Chondrocyte (in vitro differentiated cells): ENCODE data around the gene AFF3. TPM values are rescaled to one million over a fixed set of nuclear protein-coding genes. Genes with fewer than 3 reads are reported as not detected.
A peak's percentile ranks its signal among the peaks of the same experiment; 100 is the strongest.

Experiments used
- DNase-seq: peaks from one replicate; pipeline ENCODE4 v3.0.0; 2021; ENCODE audit warnings: mixed read lengths, low spot score
- H3K27ac Mint-ChIP-seq: one replicate; pipeline ENCODE4 v1.8.0; 2021; ENCODE audit warnings: mild to moderate bottlenecking, moderate library complexity, mixed read lengths; ENCODE audit not compliant: unreplicated experiment
- H3K27me3 Mint-ChIP-seq: 2 replicates; pipeline ENCODE4 v1.8.0; 2021; ENCODE audit warnings: low read depth, mixed read lengths
- H3K36me3 Mint-ChIP-seq: 2 replicates; pipeline ENCODE4 v1.8.0; 2021; ENCODE audit warnings: low read depth, mixed read lengths
- H3K4me1 Mint-ChIP-seq: 2 replicates; pipeline ENCODE4 v1.8.0; 2021; ENCODE audit warnings: low read depth, mild to moderate bottlenecking, mixed read lengths
- H3K4me3 Mint-ChIP-seq: one replicate; pipeline ENCODE4 v1.8.0; 2021; ENCODE audit warnings: mild to moderate bottlenecking, moderate library complexity, mixed read lengths; ENCODE audit not compliant: unreplicated experiment
- H3K9me3 Mint-ChIP-seq: 2 replicates; pipeline ENCODE4 v1.8.0; 2021; ENCODE audit warnings: low read depth, mixed read lengths
- total RNA-seq: library from RNA; stranded (reverse); gene quantifications from 3 replicates; pipeline ENCODE4 v1.2.1, GENCODE V29; 2021
- TF ChIP-seq, protein P1 (sequence below): fragments of 200-600 bp; sonication (generic); IDR thresholded peaks from 2 replicates; pipeline ENCODE4 v1.5.0; 2021; ENCODE audit warnings: antibody characterized with exemption, mild to moderate bottlenecking, moderate library complexity

The AFF3 gene
- total RNA-seq, 1 donor from 2014 or later = 127 TPM

DNA sequence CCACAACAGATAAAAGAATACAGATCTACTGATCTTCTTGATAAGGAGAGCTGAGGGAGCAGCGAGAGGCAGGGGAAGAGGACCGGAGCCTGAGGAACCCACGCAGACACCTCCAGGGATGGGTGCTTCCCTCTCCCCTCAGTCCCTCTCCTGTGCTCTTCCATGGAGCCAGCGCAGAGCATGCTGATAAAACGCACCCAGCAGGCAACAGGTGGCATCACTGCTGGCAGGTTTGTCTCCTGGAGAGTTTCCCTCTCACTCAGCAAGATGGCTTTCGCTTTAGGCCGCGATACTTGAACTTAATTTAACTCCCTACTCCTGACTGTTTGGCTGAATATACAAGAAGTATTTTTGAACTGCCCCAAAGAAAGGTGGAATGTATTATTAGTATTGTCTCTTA, 489.5 kb downstream of the AFF3 start:
- peaks cover 79% of the 10 kb centered on the region for H3K4me1 Mint-ChIP-seq

DNA sequence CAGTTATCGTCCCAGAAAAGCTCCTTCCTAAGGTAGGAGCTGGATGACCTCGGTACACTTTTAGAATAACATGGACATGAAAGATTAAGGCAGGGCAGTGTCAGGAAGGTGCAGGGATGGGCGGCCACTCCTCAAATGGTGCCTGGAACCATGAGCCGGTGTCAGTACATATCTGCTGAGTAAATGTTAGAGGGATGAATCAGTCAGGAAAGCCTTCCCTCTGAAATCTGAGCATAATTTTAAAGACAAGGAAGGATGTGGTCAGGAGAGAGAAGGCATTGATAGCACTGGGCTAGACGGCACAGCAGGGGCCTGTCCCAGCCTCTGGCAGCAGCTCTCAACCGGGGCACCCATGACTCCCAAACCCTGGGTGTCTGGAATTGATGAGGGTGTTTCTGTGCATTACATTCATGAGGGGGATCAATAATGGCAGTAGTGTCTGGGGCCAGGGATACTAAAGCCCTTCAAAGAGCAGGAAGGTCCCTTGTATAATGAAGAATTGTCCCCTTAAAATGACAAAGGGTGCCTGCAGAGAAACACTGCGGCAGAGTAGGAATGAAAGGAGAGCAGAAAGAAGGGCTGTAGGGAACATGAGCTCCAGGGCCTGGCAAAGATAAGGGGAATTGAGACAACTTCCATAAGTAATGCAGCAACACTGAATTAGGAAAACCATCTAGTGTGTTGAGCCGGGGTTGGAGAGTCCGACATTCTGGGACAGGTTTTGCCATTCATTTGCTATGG, 490.3 kb downstream of the AFF3 start:
- peaks cover 6% of the 10 kb centered on the region for H3K36me3 Mint-ChIP-seq
- H3K4me3 Mint-ChIP-seq = no peak overlapping the region
- TF ChIP-seq, protein P1, sequence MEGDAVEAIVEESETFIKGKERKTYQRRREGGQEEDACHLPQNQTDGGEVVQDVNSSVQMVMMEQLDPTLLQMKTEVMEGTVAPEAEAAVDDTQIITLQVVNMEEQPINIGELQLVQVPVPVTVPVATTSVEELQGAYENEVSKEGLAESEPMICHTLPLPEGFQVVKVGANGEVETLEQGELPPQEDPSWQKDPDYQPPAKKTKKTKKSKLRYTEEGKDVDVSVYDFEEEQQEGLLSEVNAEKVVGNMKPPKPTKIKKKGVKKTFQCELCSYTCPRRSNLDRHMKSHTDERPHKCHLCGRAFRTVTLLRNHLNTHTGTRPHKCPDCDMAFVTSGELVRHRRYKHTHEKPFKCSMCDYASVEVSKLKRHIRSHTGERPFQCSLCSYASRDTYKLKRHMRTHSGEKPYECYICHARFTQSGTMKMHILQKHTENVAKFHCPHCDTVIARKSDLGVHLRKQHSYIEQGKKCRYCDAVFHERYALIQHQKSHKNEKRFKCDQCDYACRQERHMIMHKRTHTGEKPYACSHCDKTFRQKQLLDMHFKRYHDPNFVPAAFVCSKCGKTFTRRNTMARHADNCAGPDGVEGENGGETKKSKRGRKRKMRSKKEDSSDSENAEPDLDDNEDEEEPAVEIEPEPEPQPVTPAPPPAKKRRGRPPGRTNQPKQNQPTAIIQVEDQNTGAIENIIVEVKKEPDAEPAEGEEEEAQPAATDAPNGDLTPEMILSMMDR = no peak
- peak overlapping the region; percentile 88 for H3K27ac Mint-ChIP-seq
- peaks cover 79% of the 10 kb centered on the region for H3K4me1 Mint-ChIP-seq
- no peaks in the 10 kb centered on the region for H3K9me3 Mint-ChIP-seq
- H3K27me3 Mint-ChIP-seq = no peaks in the 10 kb centered on the region
- no peak for DNase-seq

More for the DNA sequence above, 489.5 kb downstream of the AFF3 start:
- no peak overlapping the region for H3K27ac Mint-ChIP-seq
- peaks cover 9% of the 10 kb centered on the region for H3K36me3 Mint-ChIP-seq
- H3K27me3 Mint-ChIP-seq = no peaks in the 10 kb centered on the region
- H3K4me3 Mint-ChIP-seq = no peak overlapping the region
- no peaks in the 10 kb centered on the region for H3K9me3 Mint-ChIP-seq
- TF ChIP-seq, protein P1 = no peak
- DNase-seq = no peak

DNA sequence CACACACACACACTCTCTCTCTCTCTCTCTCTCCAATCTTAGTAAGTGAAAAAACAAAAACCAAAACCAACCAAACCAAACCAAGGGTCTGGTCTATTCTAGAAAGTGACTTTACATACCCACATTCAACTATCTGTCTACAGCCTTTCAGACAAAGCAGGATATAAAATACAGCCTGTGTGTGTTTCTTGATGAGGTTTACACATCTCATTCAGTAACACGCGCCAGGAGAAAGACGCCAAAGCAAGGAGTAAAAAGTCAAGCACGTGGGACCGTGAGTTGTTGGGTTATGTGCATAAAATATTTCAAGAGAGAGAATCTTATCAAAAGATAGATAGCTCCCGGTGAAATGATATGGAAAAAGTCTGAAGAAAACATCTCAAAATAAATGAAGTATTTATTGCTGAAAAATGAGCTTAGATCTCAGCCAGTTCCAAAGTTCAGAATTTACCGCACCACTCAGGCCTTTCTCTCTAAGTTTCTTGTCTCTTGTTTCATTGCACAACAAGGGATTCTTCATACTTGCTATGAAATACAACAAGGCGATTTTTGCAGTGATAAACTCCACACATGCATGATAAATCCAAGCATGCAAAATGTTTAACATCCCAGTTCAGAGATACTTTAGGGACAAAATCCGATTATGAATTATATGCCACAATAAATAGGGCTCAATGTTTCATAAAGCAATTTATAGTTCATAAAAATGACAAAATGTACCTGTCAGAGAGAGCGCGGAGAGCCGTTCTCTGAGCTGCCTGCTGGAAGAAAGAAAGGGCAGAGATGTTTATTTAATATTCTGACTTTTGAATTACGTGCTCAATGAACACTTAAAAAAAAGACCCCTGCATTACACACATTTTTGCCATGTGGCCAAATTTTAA, 493.2 kb downstream of the AFF3 start:
- peaks cover 4% of the 10 kb centered on the region for H3K36me3 Mint-ChIP-seq
- peaks cover 67% of the 10 kb centered on the region for H3K4me1 Mint-ChIP-seq
- H3K9me3 Mint-ChIP-seq = no peaks in the 10 kb centered on the region
- no peaks in the 10 kb centered on the region for H3K27me3 Mint-ChIP-seq
- H3K4me3 Mint-ChIP-seq = no peak overlapping the region
- peak overlapping the region; percentile 86 for H3K27ac Mint-ChIP-seq
- DNase-seq = no peak
- TF ChIP-seq, protein P1 = no peak

GRCh38 chr2:99648178-99648844, 494.1 kb downstream of the AFF3 start:
- Mint-ChIP-seq H3K4me3 (no peak overlapping the region), H3K36me3 (peaks cover 4% of the 10 kb centered on the region), H3K27me3 (no peaks in the 10 kb centered on the region), H3K27ac (peak overlapping the region; percentile 86), H3K9me3 (no peaks in the 10 kb centered on the region), H3K4me1 (peaks cover 68% of the 10 kb centered on the region)
- TF ChIP-seq, protein P1 = no peak
- no peak for DNase-seq

DNA sequence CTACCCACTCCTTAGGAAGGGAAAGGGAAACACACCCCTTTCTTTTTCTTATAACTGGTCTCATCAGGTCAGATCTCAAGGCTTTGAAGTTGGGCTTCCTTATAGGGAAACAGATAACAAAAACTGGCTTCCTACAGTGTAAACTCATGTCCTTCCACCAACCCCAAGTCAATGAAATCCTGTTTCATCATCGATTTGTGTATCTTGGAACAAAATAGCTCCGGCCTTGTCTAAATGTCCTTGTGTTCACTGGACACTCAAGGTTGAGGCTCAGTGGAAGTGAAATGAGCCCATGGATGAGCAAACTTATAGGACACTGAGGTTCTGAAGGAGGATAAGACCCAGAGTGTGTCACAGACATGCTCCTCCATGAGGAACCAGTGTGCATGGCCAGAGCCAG, 496.4 kb downstream of the AFF3 start:
- Mint-ChIP-seq H3K4me1 (peaks cover 55% of the 10 kb centered on the region), H3K9me3 (no peaks in the 10 kb centered on the region), H3K4me3 (no peak overlapping the region), H3K27ac (peak overlapping the region; percentile 15), H3K27me3 (no peaks in the 10 kb centered on the region), H3K36me3 (peaks cover 2% of the 10 kb centered on the region)
- DNase-seq = no peak
- TF ChIP-seq, protein P1 = no peak
